Mesothelial cell of epicardium (in vitro differentiated cells): ENCODE measurements around the gene RFNG. TPM values are rescaled to one million over a fixed set of nuclear protein-coding genes. Genes with fewer than 3 reads are reported as not detected.

Experiments
- DNase-seq, 2 experiments: peaks; one replicate each; pipeline ENCODE4 v3.0.0; 2021; ENCODE audit warnings: low spot score in 2 of 2; ENCODE audit not compliant: unreplicated experiment in 2 of 2
- H3K27ac Mint-ChIP-seq: 2 replicates; pipeline ENCODE4 v1.8.0; 2021; ENCODE audit warnings: mixed read lengths
- H3K27me3 Mint-ChIP-seq: 2 replicates; pipeline ENCODE4 v1.8.0; 2021; ENCODE audit warnings: low read depth, mixed read lengths
- H3K36me3 Mint-ChIP-seq: 2 replicates; pipeline ENCODE4 v1.8.0; 2021; ENCODE audit warnings: mixed read lengths
- H3K4me1 Mint-ChIP-seq: 2 replicates; pipeline ENCODE4 v1.8.0; 2021; ENCODE audit warnings: mixed read lengths
- H3K4me3 Mint-ChIP-seq: 2 replicates; pipeline ENCODE4 v1.8.0; 2021; ENCODE audit warnings: mild to moderate bottlenecking, moderate library complexity, mixed read lengths
- H3K9me3 Mint-ChIP-seq: 2 replicates; pipeline ENCODE4 v1.8.0; 2021; ENCODE audit warnings: mixed read lengths
- CTCF ChIP-seq: fragments of 200-600 bp; sonication (generic); IDR thresholded peaks from one replicate; pipeline ENCODE4 v1.5.0; 2021; ENCODE audit warnings: antibody characterized with exemption; ENCODE audit not compliant: unreplicated experiment
- total RNA-seq: library from RNA; stranded (reverse); gene quantifications from 3 replicates; pipeline ENCODE4 v1.2.1, GENCODE V29; 2021

RFNG gene
- total RNA-seq, 1 donor from 2014 or later: 57.3 TPM

DNA sequence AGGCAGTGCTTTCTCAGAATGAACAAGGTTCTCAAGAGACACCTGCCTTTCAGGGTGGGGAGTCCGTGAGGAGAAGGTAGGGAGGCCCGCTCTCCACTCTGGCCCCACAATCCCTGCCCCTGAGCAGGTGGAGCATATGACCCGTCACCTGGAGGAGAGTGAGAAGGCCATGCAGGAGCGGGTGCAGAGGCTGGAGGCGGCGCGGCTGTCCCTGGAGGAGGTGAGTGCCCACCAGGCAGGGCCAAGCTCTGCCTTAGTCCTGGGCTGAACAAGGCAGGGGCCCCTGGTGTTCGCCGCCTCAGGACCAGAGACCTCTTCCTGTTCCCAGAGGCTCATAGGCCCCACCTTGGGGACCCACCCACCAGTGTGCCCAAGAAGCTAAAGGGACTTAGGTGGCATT, 22.6 kb downstream of the RFNG start:
- Mint-ChIP-seq H3K4me1 (peaks cover 13% of the 10 kb centered on the region), H3K4me3 (peak overlapping the region; percentile 8), H3K27ac (no peak overlapping the region), H3K9me3 (no peaks in the 10 kb centered on the region), H3K36me3 (peaks cover 3% of the 10 kb centered on the region), H3K27me3 (no peaks in the 10 kb centered on the region)
- TF ChIP-seq CTCF: no peak
- no peak for DNase-seq

DNA sequence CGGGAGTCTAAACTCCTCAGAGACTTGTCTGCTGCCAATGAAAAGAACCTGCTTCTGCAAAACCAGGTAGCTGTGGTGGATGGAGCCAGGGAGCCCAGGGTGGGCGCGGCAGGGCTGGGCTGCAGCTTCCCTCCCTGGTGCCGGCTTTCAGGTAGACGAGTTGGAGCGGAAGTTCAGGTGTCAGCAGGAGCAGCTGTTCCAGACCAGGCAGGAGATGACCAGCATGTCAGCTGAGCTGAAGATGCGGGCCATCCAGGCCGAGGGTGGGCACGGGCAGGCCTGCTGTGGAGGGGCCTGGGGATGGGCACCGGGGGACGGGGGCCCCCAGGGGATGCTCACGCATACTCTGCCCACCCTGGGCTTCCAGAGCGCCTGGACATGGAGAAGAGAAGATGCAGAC, 23.4 kb downstream of the RFNG start:
- DNase-seq: no peak

DNA sequence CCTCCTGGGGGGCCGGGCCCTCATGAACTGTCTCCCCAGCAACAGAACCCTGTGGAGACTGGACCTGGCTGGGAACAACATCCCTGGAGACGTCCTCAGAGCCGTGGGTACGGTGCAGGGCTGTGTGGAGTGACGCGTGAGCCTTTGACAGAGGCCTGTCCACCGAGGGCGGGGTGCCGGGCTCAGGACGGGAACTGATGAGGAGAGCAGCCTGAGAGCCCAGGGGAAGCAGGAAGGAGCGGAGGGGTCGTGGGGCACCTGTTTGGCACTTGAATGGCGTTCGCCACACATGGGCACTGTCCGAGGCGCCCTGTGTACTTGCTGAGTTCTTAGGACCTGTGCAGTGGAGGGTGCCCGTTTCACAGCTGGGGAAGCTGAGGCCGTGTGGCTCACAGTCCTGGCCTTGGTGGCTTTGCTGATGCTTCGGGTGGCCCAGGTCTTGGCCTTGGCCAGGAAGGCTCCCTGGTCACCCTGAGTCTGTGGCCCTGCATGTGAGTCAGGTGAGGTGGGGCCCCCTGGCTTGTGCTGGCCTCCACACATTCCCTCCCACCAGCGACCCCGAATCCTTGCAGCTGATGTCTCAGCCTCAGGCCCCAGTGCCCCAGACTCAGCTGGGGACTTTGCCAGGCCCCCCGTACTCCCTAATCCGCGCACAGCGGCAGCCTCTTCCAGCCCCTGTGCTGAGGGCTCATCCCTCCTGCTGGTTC, 26.1 kb downstream of the RFNG start:
- no peak for DNase-seq
- Mint-ChIP-seq H3K9me3 (no peaks in the 10 kb centered on the region), H3K27ac (no peak overlapping the region), H3K4me3 (no peak overlapping the region), H3K4me1 (peaks cover 21% of the 10 kb centered on the region), H3K27me3 (no peaks in the 10 kb centered on the region), H3K36me3 (peaks cover 3% of the 10 kb centered on the region)
- no peak for TF ChIP-seq CTCF

More for the DNA sequence above, 23.4 kb downstream of the RFNG start:
- peaks cover 3% of the 10 kb centered on the region for H3K36me3 Mint-ChIP-seq
- no peaks in the 10 kb centered on the region for H3K27me3 Mint-ChIP-seq
- no peak overlapping the region for H3K27ac Mint-ChIP-seq
- H3K4me3 Mint-ChIP-seq: no peak overlapping the region
- no peak for TF ChIP-seq CTCF
- no peaks in the 10 kb centered on the region for H3K9me3 Mint-ChIP-seq
- H3K4me1 Mint-ChIP-seq: peaks cover 17% of the 10 kb centered on the region

GRCh38 chr17:82024859-82025258, 26.8 kb downstream of the RFNG start:
- Mint-ChIP-seq H3K4me1 (peaks cover 18% of the 10 kb centered on the region), H3K4me3 (no peak overlapping the region), H3K27ac (no peak overlapping the region), H3K36me3 (peaks cover 3% of the 10 kb centered on the region), H3K9me3 (no peaks in the 10 kb centered on the region), H3K27me3 (no peaks in the 10 kb centered on the region)
- no peak for DNase-seq
- TF ChIP-seq CTCF: no peak

DNA sequence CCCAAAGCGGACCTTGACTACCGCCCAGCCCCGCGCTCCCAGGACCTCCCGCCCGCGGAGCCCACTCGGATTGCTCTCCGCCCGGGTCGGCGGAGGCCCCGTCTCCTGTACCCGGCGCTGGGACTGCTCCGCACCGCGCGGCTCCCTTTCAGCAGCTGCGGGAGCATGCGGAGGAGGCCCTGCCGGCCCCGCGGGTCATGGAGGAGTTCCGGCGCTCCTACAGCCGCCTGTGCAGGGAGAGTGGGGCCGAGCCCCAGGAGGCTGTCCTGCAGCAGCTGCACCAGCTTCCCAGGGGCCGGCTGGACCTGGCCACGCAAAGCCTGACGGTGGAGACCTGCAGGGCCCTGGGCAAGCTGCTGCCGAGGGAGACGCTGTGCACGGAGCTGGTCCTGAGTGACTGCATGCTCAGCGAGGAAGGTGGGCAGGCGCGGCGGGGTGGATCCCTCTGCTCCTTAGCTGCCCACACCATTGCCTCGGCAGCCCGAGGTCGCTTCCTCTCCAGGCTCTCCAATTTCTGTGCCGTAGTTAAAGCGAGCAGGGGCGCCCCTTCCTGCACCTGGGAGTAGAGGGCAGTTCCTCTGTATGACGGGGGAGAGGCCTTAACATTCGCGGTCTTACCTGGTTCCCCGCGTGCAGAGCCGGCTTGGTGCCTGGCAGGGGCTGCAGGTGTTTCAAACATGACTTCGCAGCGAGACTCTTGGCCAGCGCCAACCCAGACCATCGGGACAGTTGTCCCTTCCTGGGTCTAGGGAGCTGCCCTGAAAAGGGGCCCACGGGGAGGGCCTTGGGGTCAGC, 28.0 kb downstream of the RFNG start:
- no peaks in the 10 kb centered on the region for H3K27me3 Mint-ChIP-seq

More for the DNA sequence above, 28.0 kb downstream of the RFNG start:
- TF ChIP-seq CTCF: no peak
- Mint-ChIP-seq H3K4me1 (peaks cover 20% of the 10 kb centered on the region), H3K36me3 (peaks cover 3% of the 10 kb centered on the region), H3K27ac (no peak overlapping the region), H3K9me3 (no peaks in the 10 kb centered on the region), H3K4me3 (peak overlapping the region; percentile 76)
- no peak for DNase-seq
